Esophagus squamous epithelium (tissue), 5 donors: Measurements from ENCODE around the gene CRB2. TPM values are rescaled to one million over a fixed set of nuclear protein-coding genes. Genes with fewer than 3 reads are reported as not detected.

Source experiments
- DNase-seq: peaks from one replicate; lab custom pipeline; 2025; lab: John Stamatoyannopoulos, UW
- H3K27ac ChIP-seq, 4 donors: fragments of 200-600 bp; sonication (generic); one replicate each; pipeline ENCODE4 v1.5.1; 2016 to 2019; ENCODE audit warnings: mild to moderate bottlenecking in 1 of 4
- H3K27me3 ChIP-seq, 4 donors: fragments of 200-600 bp; sonication (generic); 1 replicate in 3 of 4; 2 replicates in 1 of 4; pipeline versions ENCODE4 v1.5.1 to v1.6.0; 2017 to 2021; ENCODE audit warnings: antibody characterized with exemption in 1 of 4
- H3K36me3 ChIP-seq, 3 donors: fragments of 200-600 bp; sonication (generic); one replicate each; pipeline ENCODE4 v1.5.1; 2016 to 2019
- H3K4me1 ChIP-seq, 3 donors: fragments of 200-600 bp; sonication (generic); one replicate each; pipeline ENCODE4 v1.5.1; 2017 to 2019
- H3K4me3 ChIP-seq, 4 donors: fragments of 200-600 bp; sonication (generic); 1 replicate in 3 of 4; 2 replicates in 1 of 4; pipeline ENCODE4 v1.5.1; 2016 to 2019; ENCODE audit warnings: mild to moderate bottlenecking in 2 of 4, moderate library complexity in 1 of 4
- H3K9me3 ChIP-seq, 3 donors: fragments of 200-600 bp; sonication (generic); one replicate each; pipeline ENCODE4 v1.5.1; 2016 to 2019
- POLR2A ChIP-seq, 4 donors: fragments of 450-650 bp; IDR thresholded peaks; one replicate each; pipeline ENCODE4 v1.6.1; 2017; ENCODE audit warnings: antibody characterized with exemption in 4 of 4, mild to moderate bottlenecking in 4 of 4, moderate library complexity in 3 of 4
- WGBS, 2 donors: methylation state at CpG; one replicate each; pipeline ENCODE4 v1.1.5; 2018; 5-methylcytosine and 5-hydroxymethylcytosine counted together
- intact Hi-C: fragments of 100-400 bp; cut with DNase I; formaldehyde crosslinking; loops from one replicate; pipeline ENCODE4 v1.15.0; 2022
- total RNA-seq, 4 donors: library from RNA; depleted of rRNA; stranded (reverse); fragments of >200 nt; gene quantifications; one replicate each; pipeline ENCODE4 v1.1.0, GENCODE V29; 2016
- TF ChIP-seq, protein P1 (sequence below), 6 experiments: fragments of 450-650 bp in 4 of 6; fragments of 200-600 bp in 2 of 6; sonication (generic) in 2 of 6; IDR thresholded peaks; one replicate each; pipeline ENCODE4 v1.5.1; 2016 to 2019; ENCODE audit warnings: antibody characterized with exemption in 6 of 6, mild to moderate bottlenecking in 4 of 6, moderate library complexity in 4 of 6
- donor health status: DM: yes; HTN: yes; CAD: no.

The CRB2 gene
- total RNA-seq, 4 donors from 2014 or later: not detected

GRCh38 chr9:123319541-123320339, 36.3 kb upstream of the CRB2 start:
- Histone ChIP-seq H3K9me3 (no peaks in the 10 kb centered on the region), H3K36me3 (no peaks in the 10 kb centered on the region), H3K4me1 (peaks cover 5 to 61% (median 8%) of the 10 kb centered on the region in 3 donors), H3K27ac (no peak overlapping the region), H3K4me3 (no peak overlapping the region), H3K27me3 (no peaks in the 10 kb centered on the region)
- intact Hi-C loops: no loop called here
- WGBS, 2 donors: 84 to 96% methylated on average over 4 to 12 of the region's 14 CpGs
- no peak for DNase-seq
- TF ChIP-seq, protein P1, sequence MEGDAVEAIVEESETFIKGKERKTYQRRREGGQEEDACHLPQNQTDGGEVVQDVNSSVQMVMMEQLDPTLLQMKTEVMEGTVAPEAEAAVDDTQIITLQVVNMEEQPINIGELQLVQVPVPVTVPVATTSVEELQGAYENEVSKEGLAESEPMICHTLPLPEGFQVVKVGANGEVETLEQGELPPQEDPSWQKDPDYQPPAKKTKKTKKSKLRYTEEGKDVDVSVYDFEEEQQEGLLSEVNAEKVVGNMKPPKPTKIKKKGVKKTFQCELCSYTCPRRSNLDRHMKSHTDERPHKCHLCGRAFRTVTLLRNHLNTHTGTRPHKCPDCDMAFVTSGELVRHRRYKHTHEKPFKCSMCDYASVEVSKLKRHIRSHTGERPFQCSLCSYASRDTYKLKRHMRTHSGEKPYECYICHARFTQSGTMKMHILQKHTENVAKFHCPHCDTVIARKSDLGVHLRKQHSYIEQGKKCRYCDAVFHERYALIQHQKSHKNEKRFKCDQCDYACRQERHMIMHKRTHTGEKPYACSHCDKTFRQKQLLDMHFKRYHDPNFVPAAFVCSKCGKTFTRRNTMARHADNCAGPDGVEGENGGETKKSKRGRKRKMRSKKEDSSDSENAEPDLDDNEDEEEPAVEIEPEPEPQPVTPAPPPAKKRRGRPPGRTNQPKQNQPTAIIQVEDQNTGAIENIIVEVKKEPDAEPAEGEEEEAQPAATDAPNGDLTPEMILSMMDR (IDR thresholded peaks at IDR 0.05): no peak
- no peak for TF ChIP-seq POLR2A (IDR thresholded peaks at IDR 0.05)

DNA sequence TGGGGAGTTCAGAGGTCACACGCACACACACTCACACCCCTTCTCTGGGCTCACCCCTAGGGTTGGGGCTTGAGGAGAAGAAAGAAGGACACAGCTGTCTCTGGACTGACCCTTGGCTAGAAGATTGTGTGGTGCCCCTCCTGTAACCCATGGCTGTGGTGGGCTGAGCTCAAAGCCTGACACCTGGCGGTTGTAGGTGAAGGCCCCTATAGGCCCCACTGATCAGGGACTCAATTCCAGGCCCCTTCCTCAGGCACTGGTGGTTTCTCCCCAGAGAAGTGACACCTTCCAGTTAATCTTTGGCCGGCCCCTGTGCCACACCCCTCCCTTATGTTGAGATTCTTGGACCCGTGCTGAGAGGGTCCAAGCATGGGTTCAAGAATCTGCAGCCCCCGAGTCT, 35.2 kb upstream of the CRB2 start:
- no peaks in the 10 kb centered on the region for H3K9me3 ChIP-seq
- H3K4me3 ChIP-seq: no peak overlapping the region
- peaks cover 5 to 56% (median 6%) of the 10 kb centered on the region in 3 donors for H3K4me1 ChIP-seq
- H3K27ac ChIP-seq: no peak overlapping the region
- H3K36me3 ChIP-seq: no peaks in the 10 kb centered on the region
- H3K27me3 ChIP-seq: no peaks in the 10 kb centered on the region
- intact Hi-C loops: no loop called here
- DNase-seq: no peak
- WGBS, 2 donors: 85 to 86% methylated on average over 4 to 5 of the region's 5 CpGs
- no peak for TF ChIP-seq POLR2A (IDR thresholded peaks at IDR 0.05)
- TF ChIP-seq, protein P1 (IDR thresholded peaks at IDR 0.05): no peak

DNA sequence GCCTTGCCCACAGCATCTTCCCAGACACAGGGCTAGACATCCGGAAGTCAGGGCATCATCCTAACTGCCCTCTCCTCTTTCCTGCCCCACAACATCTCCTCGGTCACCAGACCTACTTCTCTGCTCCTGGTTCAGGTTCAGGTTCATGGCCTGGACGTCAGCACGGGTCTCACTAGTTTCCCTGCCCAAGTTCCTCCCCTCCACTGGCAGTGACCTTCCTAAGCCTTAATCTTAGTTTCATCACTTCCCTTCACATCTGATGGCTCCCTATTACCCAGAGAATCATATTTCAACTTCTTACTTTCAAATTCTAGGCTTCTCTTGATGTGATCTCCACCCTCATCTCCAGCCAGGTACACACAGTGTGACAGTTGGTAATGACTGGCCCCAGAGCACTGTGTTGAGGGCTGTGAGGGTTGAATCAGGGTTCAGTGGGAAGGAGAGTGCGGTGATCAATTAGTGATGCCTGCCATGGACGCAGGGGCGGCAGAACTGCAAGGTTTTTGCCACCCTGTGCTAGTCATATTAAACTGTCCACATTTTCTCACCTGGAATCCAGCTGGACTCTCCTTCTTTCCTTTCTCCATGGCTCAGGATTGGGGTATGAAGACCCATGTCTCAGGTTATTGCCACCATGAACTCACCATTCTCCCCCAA, 34.3 kb upstream of the CRB2 start:
- Histone ChIP-seq H3K36me3 (no peaks in the 10 kb centered on the region), H3K27me3 (no peaks in the 10 kb centered on the region), H3K27ac (no peak overlapping the region), H3K4me1 (peaks cover 6 to 60% (median 7%) of the 10 kb centered on the region in 3 donors), H3K9me3 (no peaks in the 10 kb centered on the region), H3K4me3 (no peak overlapping the region)
- no peak for DNase-seq
- WGBS, 2 donors: 92 to 93% methylated on average over 7 of the region's 7 CpGs
- intact Hi-C loops: no loop called here
- no peak for TF ChIP-seq POLR2A (IDR thresholded peaks at IDR 0.05)
- TF ChIP-seq, protein P1 (IDR thresholded peaks at IDR 0.05): no peak

DNA sequence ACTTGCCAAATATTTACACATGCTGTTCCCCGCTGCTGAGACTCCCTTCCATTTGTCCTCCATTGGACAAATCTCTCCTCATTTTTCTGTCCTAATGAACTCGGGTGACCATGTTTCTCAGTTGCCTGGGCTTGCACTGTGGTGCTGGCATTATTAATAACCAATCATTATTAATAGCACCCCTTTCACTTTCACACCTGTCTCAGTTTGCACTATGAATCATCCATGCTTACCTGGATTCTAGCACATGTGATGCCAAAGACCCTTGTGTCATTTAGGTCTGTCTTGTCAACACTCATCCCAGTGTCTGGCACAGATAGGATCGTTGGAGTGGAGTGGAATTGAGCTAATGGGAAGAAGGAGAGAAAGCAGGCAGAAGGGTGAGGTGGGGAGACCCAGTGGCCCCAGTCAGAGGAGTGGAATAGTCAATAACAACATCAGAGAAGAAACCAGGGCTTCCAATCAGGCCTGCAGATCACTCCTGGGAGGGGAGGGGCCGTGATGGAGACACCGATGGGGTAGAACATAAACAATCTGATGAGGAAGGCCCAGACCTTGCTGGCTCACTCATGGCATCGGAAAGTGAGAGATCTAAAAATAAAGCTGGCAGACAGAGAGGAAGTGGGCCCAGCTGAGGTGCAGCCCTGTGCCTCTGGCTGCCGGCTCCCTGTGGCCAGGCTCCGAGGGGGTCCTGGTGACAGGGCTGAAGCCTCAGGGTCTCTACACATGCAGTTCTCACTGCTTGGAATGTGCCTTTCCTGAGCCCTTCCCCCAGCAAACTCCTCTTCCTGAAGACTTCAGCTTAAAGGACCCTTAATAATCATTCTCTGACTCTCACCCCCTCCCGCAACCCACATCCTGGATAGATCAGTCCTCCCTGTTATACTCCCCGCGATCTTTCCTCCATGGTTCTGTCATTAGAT, 33.5 kb upstream of the CRB2 start:
- Histone ChIP-seq H3K9me3 (no peaks in the 10 kb centered on the region), H3K27ac (peak overlapping the region in 2 of 4 donors; percentile 22 to 51), H3K4me1 (peaks cover 6 to 61% (median 14%) of the 10 kb centered on the region in 3 donors), H3K36me3 (no peaks in the 10 kb centered on the region), H3K4me3 (no peak overlapping the region), H3K27me3 (no peaks in the 10 kb centered on the region)
- WGBS, 2 donors: 41 to 42% methylated on average over 10 to 11 of the region's 11 CpGs
- intact Hi-C loops: no loop called here
- DNase-seq: no peak
- TF ChIP-seq POLR2A (IDR thresholded peaks at IDR 0.05): no peak
- TF ChIP-seq, protein P1 (IDR thresholded peaks at IDR 0.05): no peak
